HG03135 (cell line): ENCODE results near the gene ERICH6B.

Experiments used
- ATAC-seq: cut with Tn5 transposase; IDR thresholded peaks from one replicate; pipeline ENCODE4 v1.9.1; 2021; ENCODE audit warnings: mild to moderate bottlenecking, moderate library complexity; ENCODE audit not compliant: unreplicated experiment

Gene ERICH6B

GRCh38 chr13:45602183-45603170 lies 13.1 kb downstream of the ERICH6B start:
- no peak for ATAC-seq

GRCh38 chr13:45601680-45602079 lies 13.9 kb downstream of the ERICH6B start:
- ATAC-seq: no peak

GRCh38 chr13:45598597-45598996 lies 16.9 kb downstream of the ERICH6B start:
- no peak for ATAC-seq

GRCh38 chr13:45596800-45597475 lies 18.6 kb downstream of the ERICH6B start:
- no peak for ATAC-seq

DNA sequence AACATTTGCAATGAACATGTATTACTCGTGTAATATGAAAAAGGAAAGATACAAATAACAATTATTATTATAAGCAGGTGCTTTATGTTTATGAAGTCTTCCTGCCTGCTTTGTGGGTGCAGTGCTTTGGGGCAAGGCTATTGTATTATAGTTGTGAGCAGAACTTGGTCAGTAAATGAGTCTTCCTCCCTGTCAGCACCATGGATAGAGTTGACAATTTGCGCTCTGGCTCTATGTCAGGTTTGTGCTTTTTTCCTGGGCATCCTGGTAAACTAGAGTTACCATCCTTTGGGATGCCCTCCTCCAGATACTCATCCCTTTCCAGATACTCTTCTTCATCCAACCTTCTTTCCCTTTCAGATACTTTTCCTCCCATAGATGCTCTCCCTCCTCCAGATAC lies 19.6 kb downstream of the ERICH6B start:
- ATAC-seq: no peak

GRCh38 chr13:45594764-45595163 lies 20.8 kb downstream of the ERICH6B start:
- no peak for ATAC-seq

DNA sequence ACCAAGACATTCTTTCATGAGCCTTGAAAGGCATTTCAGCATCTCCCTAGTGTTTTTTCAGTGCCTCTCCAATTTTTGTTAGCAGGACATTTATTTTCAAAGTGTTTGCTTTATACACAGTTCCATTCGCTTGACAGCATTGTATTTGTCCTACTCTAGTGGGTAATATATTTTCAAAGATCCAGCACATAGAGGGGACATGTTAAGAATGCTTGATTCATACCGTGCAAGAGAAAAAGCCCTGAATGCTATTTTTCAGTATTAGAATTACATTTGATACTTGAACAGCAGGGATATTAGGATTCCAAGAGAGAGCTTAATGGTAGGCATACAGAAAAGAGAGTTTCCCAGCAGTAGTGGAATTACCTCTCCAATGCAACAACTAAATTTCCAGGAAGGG lies 21.3 kb downstream of the ERICH6B start:
- ATAC-seq: no peak

GRCh38 chr13:45592758-45593157 lies 22.8 kb downstream of the ERICH6B start:
- no peak for ATAC-seq

GRCh38 chr13:45590066-45590465 lies 25.5 kb downstream of the ERICH6B start:
- ATAC-seq: no peak

- ATAC-seq: no peak
Measured at GRCh38 chr13:45587897-45588296, 27.6 kb downstream of the ERICH6B start.

DNA sequence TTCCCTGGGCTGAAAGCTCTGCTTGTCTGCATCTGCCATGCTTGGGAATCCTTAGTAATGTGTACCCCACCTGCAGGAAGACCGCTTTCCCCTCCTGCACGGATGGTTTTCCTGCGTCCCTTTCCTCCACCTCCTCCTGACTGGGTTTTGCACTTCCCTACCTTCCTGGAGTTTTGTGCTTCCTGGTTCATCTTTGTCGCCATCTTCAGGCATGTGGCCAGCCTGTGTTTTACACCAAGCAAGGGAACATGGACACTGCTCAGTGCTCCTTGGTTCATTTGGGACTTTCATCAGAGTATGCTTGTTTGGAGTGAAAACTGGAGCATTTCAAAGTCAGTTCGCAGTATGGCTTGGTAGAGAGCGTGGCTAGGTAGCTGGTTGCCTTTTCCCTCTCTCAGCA lies 30.7 kb downstream of the ERICH6B start:
- ATAC-seq: no peak

GRCh38 chr13:45582408-45583076 lies 33.0 kb downstream of the ERICH6B start:
- ATAC-seq: no peak

DNA sequence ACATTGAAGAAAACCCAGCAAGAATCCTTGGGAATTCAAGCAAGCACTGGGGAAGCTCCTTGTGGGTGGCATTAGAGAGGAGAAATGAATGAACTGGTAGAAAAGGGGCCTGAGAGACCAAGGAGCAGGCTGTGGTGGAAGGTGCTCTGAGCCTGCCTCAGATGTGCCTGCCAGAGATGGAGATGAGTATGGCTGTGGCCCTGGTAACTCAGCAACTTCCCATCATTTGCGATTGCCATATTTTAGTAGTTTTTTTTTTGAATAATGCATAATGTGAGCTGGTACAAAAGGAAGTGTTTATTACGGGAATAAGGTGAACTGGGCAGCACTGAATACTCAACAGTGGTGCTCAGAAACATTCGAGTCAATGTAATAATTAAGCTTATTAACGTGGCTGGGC lies 39.1 kb downstream of the ERICH6B start:
- ATAC-seq: no peak

- ATAC-seq: no peak
Measured at GRCh38 chr13:45575830-45576180, 39.7 kb downstream of the ERICH6B start.

DNA sequence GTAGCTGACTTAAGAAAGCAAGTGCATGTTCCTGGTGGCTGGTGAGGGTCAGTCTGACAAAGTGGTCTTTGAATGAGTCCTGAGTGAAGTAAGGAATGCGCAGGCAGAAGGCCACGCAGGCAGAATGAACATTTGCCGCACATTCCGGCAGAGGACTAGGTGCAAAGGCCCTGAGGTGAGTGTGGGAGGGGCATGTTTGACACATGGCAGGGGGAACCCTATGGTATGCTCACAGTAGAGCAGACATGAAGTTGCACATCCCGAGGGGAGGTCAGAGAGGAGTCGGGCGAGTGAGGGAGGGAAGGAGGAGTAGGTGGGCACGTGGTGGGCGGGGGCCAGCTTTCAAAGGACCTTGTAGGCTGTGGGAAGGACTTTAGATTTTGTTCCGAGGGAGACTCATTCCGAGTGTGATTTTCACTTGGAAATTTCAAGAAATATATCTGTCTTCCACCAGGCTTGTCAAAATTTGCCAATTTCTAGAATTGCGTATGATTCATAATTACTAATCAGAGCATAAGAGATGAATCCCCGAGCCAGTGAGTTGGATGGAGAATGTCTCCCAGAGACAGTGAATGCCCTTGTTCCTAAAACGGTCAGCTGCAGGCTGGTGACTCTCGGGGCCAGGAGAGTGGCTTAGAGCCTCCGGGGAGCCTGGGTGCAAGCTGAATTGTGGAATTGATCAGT lies 40.3 kb downstream of the ERICH6B start:
- no peak for ATAC-seq

GRCh38 chr13:45565331-45565730 lies 50.2 kb downstream of the ERICH6B start:
- no peak for ATAC-seq

- no peak for ATAC-seq
Measured at GRCh38 chr13:45564133-45564776, 51.3 kb downstream of the ERICH6B start.

- ATAC-seq: no peak
Measured at GRCh38 chr13:45554604-45555109, 60.9 kb downstream of the ERICH6B start.

DNA sequence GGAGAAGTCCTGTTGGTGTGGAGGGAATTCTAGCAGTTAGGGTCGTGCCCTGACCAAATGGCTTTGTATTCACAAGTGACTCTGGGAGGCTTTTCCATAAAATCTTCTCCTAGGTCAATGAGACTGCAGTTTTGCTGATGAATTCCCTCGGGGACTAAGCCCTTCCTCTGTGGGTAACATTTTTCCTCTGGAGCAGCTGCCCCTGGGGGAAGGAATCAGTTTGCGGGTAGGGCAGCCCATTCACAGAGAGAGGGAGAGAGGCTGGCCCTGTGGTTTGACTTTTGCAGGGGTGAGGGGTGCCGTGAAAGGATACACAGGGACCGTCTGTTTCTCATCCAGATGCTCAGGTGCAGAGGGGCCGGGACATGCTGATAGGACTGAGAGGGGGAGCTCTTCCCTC lies 67.3 kb downstream of the ERICH6B start:
- ATAC-seq: no peak

- ATAC-seq: no peak
Measured at GRCh38 chr13:45546410-45546765, 69.2 kb downstream of the ERICH6B start.
